GM13977 (cell line): ENCODE measurements around the gene RXRA.

Experiments used
- DNase-seq: peaks from one replicate; pipeline ENCODE4 v3.0.0; 2012; ENCODE audit warnings: low spot score
- in situ Hi-C: fragments of 300-500 bp; cut with MboI; formaldehyde crosslinking; loops from one replicate; pipeline ENCODE4 v1.12.0; 2022; ENCODE audit warnings: low sequenced_read_pairs, low pct_unique_long_range_greater_than_20kb, mixed read lengths, inconsistent platforms; ENCODE audit not compliant: unreplicated experiment
- TF ChIP-seq, protein P1 (sequence below): IDR thresholded peaks from 2 replicates; pipeline ENCODE4 v1.5.1; 2012; ENCODE audit warnings: mild to moderate bottlenecking, control low read depth; ENCODE audit not compliant: insufficient read depth; ENCODE audit errors: extremely low read depth, missing control alignments

Gene RXRA

DNA sequence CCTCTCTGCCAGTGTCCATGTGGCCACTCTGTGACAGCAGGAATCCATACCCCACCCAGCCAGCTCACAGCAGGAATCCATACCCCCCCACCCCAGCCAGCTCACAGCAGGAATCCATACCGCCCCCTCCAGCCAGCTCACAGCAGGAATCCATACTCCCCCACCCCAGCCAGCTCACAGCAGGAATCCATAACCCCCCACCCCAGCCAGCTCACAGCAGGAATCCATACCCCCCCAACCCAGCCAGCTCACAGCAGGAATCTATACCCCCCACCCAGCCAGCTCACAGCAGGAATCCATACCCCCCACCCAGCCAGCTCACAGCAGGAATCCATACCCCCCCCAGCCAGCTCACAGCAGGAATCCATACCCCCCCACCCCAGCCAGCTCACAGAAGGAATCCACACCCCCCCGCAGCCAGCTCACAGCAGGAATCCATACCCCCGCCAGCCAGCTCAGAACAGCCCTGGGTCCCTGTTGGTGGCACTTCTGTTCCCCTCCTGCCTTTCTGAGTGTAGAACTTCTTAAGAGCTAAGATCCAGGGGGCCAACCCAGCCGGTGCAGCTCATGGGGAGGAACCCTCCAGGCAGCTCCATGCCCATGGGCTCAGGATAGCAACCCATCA, 8.4 kb upstream of the RXRA start:
- TF ChIP-seq, protein P1, sequence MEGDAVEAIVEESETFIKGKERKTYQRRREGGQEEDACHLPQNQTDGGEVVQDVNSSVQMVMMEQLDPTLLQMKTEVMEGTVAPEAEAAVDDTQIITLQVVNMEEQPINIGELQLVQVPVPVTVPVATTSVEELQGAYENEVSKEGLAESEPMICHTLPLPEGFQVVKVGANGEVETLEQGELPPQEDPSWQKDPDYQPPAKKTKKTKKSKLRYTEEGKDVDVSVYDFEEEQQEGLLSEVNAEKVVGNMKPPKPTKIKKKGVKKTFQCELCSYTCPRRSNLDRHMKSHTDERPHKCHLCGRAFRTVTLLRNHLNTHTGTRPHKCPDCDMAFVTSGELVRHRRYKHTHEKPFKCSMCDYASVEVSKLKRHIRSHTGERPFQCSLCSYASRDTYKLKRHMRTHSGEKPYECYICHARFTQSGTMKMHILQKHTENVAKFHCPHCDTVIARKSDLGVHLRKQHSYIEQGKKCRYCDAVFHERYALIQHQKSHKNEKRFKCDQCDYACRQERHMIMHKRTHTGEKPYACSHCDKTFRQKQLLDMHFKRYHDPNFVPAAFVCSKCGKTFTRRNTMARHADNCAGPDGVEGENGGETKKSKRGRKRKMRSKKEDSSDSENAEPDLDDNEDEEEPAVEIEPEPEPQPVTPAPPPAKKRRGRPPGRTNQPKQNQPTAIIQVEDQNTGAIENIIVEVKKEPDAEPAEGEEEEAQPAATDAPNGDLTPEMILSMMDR, result no peak
- no peak for DNase-seq
- in situ Hi-C loops, result no loop called here

DNA sequence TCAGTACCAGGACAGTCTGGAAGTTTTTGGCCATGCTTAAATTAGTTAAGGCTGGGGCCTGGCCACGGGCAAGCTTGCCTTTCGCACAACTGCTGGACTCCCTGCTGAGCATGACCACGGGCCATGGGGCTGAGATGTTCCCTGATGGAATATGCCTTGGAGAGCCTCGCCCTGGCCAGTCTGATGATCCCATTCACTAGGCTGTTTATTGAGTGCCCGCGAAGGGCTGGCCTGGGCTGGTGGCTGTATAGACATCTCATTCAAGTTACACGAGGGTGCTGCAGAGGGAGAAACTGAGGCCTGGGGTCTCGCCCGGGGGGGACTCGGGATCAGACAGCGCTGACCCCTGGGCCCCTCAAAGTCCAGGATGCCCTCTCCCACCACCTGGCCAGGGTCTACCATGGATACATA, 7.8 kb upstream of the RXRA start:
- DNase-seq, result no peak

DNA sequence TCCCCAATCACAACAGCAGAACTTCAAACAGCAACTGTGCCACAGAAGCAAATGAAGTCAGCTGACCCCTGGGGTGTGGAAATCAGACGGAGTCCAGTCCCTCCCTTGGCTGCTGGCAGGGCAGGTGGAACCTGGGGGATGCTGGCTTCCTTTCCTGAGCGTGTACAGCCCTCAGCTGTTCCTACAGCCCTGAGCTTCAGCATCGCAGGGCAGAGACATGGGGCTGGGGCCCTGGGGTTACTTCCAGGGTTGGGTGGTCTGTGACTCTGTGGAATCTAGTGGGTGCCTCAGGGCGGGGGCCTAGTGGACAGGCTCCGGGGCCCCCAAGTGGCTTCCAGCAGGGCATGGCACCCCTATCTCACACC, 7.3 kb upstream of the RXRA start:
- DNase-seq, result no peak
- TF ChIP-seq, protein P1, result no peak
- in situ Hi-C loops, result no loop called here

More for the DNA sequence above, 7.8 kb upstream of the RXRA start:
- TF ChIP-seq, protein P1, result no peak
- in situ Hi-C loops, result no loop called here

DNA sequence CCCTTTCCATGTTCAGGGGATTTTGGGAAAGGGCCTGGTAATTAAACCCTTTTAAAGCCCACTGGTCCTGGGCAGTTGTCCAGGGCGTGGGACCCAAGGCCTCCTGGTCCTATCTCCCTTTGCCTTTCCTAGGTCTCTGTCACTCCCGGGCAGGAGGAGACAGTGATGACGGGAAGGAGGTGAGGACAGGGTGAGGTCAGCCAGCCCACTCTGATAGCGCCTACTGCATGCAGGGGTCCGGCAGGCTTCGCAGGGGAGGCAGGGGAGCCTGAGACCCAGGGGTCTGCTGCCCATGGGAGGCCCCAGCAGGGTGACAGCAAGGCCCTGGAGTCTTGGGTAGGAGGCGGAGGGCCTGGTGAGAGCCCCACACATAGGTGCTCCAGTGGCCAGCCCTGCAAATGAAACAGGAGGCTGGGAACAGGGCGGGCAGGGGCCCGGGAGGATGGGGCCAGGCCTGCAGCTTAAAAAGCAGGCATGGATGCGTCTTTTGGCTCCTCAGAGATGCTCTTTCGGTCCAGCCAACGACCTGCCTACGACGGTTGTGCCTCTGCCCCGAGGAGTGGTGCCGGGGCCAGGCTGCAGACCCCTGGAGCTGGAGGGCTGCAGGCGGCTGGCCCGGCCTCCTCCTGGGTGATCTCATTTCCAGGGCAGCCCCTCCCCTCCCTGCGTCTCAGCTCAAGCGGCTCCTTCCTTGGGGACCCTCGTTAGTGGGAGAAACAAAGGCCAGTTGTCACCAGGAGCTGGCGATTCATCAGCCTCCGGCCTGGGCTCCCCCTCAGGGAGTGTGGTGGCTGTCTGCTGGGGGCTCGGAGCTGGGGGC, 6.7 kb upstream of the RXRA start:
- TF ChIP-seq, protein P1, result no peak
- in situ Hi-C loops, result no loop called here
- DNase-seq, result no peak

DNA sequence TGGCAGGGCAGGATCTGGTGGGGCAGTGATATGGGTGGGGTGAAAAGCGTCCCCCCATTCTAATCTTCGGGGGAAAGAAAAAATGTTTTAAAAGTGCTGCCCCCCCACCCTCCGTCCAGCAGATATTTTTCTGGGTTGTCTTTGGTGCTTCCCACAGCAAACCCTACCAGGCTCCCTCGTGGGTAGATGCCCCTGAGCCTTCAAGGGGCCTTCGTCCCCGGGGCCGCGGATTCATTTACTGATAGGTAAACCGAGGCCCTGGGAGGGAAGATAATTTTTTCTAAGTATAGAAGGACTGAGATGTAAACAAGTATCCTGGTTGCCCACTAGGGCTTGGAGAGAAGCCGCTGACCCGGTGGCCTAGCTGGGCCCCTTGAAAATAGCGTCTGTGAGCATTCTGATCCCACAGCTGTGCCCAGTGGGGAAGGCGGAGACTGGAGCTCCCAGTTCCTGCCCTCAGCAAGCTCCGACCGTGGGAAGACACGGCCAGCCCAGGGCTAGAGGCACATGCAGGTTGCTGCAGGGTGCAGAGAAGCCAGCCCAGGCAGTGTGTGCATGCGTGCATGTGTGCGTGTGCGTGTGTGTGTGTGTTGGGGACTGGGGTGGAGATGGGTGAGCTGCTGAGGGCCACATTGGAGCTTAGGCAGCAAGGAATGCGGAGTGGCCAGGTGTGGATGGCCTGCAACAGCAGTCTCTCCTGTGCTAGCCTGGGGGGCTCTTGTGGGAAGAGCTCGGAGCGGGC, 6.0 kb upstream of the RXRA start:
- in situ Hi-C loops, result no loop called here
- TF ChIP-seq, protein P1, result no peak

DNA sequence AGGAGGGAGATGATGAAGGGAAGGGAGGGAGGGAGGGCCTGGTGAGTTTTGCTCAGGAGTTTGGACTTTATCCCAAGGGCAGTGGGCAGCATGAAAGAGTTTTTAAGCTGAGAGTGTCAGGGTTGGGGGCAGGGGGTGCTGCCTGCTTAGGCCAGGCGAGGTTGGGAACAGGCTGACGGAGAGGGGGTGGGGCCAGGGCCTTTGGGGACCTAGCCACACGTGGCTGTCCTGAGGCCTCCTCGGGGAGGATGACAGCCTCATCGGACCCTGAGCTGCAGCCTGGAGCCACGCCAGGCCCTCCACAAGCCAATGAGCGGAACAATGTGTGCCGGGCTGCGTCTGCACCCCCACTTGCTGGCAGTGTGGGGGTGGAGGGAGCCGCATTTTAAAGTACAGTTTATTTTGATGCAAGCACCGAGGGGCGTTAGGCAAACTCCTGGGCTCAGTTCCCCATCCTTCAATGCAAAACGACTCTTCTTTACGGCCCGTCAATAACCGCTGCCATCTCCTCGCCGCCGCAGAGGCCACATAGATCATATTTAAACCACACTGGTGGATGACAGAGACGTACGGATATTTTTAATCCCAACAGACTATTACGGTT, 5.3 kb upstream of the RXRA start:
- TF ChIP-seq, protein P1, result no peak
- no peak for DNase-seq
- in situ Hi-C loops, result no loop called here

More for the DNA sequence above, 6.0 kb upstream of the RXRA start:
- no peak for DNase-seq
